Lung (tissue), 12 donors: ENCODE measurements around the gene RHOJ. TPM values are rescaled to one million over a fixed set of nuclear protein-coding genes. Genes with fewer than 3 reads are reported as not detected.

Source experiments
- ATAC-seq: fragments of 200-7000 bp; cut with Tn5 transposase; one replicate; pipeline ENCODE4 v1.9.1; 2020; ENCODE audit warnings: moderate number of reproducible peaks; ENCODE audit not compliant: insufficient read depth, low FRiP score
- DNase-seq, 3 donors: peaks; one replicate each; pipeline ENCODE4 v3.0.0-alpha.2; 2013 to 2017
- H3K27ac ChIP-seq, 2 donors: one replicate each; pipeline ENCODE4 v1.5.1; 2013; ENCODE audit warnings: mild to moderate bottlenecking in 2 of 2, moderate library complexity in 2 of 2, control low read depth in 1 of 2, inconsistent platforms in 1 of 2, low read depth in 1 of 2, low read length in 1 of 2
- H3K27me3 ChIP-seq, 3 donors: one replicate each; pipeline ENCODE4 v1.5.1; 2013; ENCODE audit warnings: low read length in 2 of 3; ENCODE audit not compliant: control insufficient read depth in 3 of 3, insufficient read depth in 3 of 3
- H3K36me3 ChIP-seq, 4 donors: one replicate each; pipeline ENCODE4 v1.5.1; 2013; ENCODE audit warnings: low read length in 4 of 4, mild to moderate bottlenecking in 1 of 4, moderate library complexity in 1 of 4; ENCODE audit not compliant: control insufficient read depth in 4 of 4, insufficient read depth in 4 of 4
- H3K4me1 ChIP-seq, 5 donors: one replicate each; pipeline ENCODE4 v1.5.1; 2013; ENCODE audit warnings: low read length in 5 of 5, mild to moderate bottlenecking in 2 of 5, moderate library complexity in 1 of 5; ENCODE audit not compliant: control insufficient read depth in 5 of 5, insufficient read depth in 5 of 5
- H3K4me3 ChIP-seq: one replicate; pipeline ENCODE4 v1.5.1; 2013; ENCODE audit warnings: mild to moderate bottlenecking, control low read depth, moderate library complexity
- H3K9ac ChIP-seq, 2 donors: one replicate each; pipeline ENCODE4 v1.5.1; 2013; ENCODE audit warnings: low read length in 2 of 2, control low read depth in 1 of 2; ENCODE audit not compliant: insufficient read depth in 1 of 2
- H3K9me3 ChIP-seq, 4 donors: one replicate each; pipeline ENCODE4 v1.5.1; 2013; ENCODE audit warnings: low read length in 3 of 4, mild to moderate bottlenecking in 1 of 4, moderate library complexity in 1 of 4; ENCODE audit not compliant: control insufficient read depth in 4 of 4, insufficient read depth in 3 of 4
- WGBS, 2 donors: extraction: QIAGEN DNeasy Blood & Tissue Kit; methylation state at CpG; one replicate each; pipeline ENCODE4 v1.1.7; 2013; 5-methylcytosine and 5-hydroxymethylcytosine counted together
- polyA plus RNA-seq, 2 donors: library from polyadenylated mRNA; stranded (reverse); fragments of 200-250 nt; gene quantifications; one replicate each; pipeline ENCODE4 v1.2.1, GENCODE V29; 2013
- total RNA-seq, 2 donors: library from RNA; depleted of rRNA in 1 of 2; stranded (reverse); fragments of >200 nt in 1 of 2; gene quantifications; one replicate each; pipeline ENCODE4 v1.2.1, GENCODE V29; 2014 to 2021
- TF ChIP-seq, protein P1 (sequence below): IDR thresholded peaks from 2 replicates; pipeline ENCODE4 v1.5.1; 2012; ENCODE audit warnings: mild to moderate bottlenecking; ENCODE audit errors: control extremely low read depth, extremely low read depth
- donor health status: control.
- donor health status: control.
- donor health status: Bipolar disorder and iron deficiency.
- donor health status: healthy.
- donor health status: DM: yes; HTN: yes; CAD: no.

Gene RHOJ
- total and polyA plus RNA-seq, 4 donors = 10.2 to 25.7 (median 17.8) TPM

DNA sequence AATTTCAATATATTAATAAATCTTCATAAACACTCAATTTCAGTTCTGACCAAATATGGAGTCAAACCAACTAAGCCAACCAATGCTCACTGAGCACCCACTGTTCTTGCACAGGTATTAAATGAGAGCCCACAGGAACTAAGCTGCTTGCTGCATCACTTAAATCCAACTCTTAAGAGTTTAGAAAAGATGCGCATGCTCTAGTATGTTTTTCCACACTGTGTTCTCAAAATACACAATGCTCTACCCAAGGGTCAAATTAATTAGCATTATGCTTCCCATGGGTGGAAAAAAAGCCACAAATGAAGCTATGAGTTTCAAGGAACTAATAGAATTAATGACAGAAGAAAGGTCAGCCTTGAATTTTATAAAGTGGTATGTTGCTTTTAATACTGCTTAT, 118.2 kb downstream of the RHOJ start:
- H3K4me3 ChIP-seq = no peak overlapping the region
- ATAC-seq (no peak), DNase-seq (no peak)
- TF ChIP-seq, protein P1, sequence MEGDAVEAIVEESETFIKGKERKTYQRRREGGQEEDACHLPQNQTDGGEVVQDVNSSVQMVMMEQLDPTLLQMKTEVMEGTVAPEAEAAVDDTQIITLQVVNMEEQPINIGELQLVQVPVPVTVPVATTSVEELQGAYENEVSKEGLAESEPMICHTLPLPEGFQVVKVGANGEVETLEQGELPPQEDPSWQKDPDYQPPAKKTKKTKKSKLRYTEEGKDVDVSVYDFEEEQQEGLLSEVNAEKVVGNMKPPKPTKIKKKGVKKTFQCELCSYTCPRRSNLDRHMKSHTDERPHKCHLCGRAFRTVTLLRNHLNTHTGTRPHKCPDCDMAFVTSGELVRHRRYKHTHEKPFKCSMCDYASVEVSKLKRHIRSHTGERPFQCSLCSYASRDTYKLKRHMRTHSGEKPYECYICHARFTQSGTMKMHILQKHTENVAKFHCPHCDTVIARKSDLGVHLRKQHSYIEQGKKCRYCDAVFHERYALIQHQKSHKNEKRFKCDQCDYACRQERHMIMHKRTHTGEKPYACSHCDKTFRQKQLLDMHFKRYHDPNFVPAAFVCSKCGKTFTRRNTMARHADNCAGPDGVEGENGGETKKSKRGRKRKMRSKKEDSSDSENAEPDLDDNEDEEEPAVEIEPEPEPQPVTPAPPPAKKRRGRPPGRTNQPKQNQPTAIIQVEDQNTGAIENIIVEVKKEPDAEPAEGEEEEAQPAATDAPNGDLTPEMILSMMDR = no peak
- no peak overlapping the region for H3K27ac ChIP-seq
- H3K9me3 ChIP-seq = no peaks in the 10 kb centered on the region
- no peaks in the 10 kb centered on the region for H3K36me3 ChIP-seq
- no peaks in the 10 kb centered on the region for H3K27me3 ChIP-seq
- no peak overlapping the region for H3K9ac ChIP-seq
- H3K4me1 ChIP-seq = no peaks in the 10 kb centered on the region
- 93 to 96% methylated on average over 1 of the region's 1 CpG for WGBS, 2 donors

GRCh38 chr14:63322897-63323573, 118.8 kb downstream of the RHOJ start:
- H3K27me3 ChIP-seq = no peaks in the 10 kb centered on the region
- ATAC-seq (no peak), DNase-seq (peak in 2 of 3 donors; percentile 11 to 20)
- H3K4me1 ChIP-seq = no peaks in the 10 kb centered on the region
- no peaks in the 10 kb centered on the region for H3K9me3 ChIP-seq
- TF ChIP-seq, protein P1 = no peak
- H3K4me3 ChIP-seq = no peak overlapping the region
- WGBS, 2 donors = 62 to 76% methylated on average over 9 of the region's 9 CpGs
- no peak overlapping the region for H3K27ac ChIP-seq
- H3K36me3 ChIP-seq = no peaks in the 10 kb centered on the region
- no peak overlapping the region for H3K9ac ChIP-seq

- WGBS, 2 donors = 95 to 96% methylated on average over 5 of the region's 5 CpGs
- Histone ChIP-seq H3K4me1 (no peaks in the 10 kb centered on the region), H3K36me3 (no peaks in the 10 kb centered on the region), H3K27me3 (no peaks in the 10 kb centered on the region), H3K9ac (no peak overlapping the region), H3K9me3 (no peaks in the 10 kb centered on the region), H3K27ac (no peak overlapping the region), H3K4me3 (no peak overlapping the region)
- ATAC-seq (no peak), DNase-seq (no peak)
- TF ChIP-seq, protein P1 = no peak
Measured at GRCh38 chr14:63326840-63327239, 122.6 kb downstream of the RHOJ start.
